OCI-LY1 (cell line): ENCODE measurements around the gene FKBP14.

ENCODE experiments used
- CTCF ChIP-seq: fragments of 200-600 bp; sonication (generic), shearing (Covaris generic); IDR thresholded peaks from 2 replicates; pipeline ENCODE4 v1.5.1; 2017; ENCODE audit warnings: mild to moderate bottlenecking, antibody characterized with exemption, low read length, moderate library complexity, mixed read lengths
- EZH2 ChIP-seq: fragments of 200-600 bp; sonication (generic), shearing (Covaris generic); IDR thresholded peaks from 2 replicates; pipeline ENCODE4 v1.8.0; 2017; ENCODE audit warnings: borderline replicate concordance, mixed run types, mild to moderate bottlenecking, antibody characterized with exemption, low read length, moderate library complexity, mixed read lengths

- TF ChIP-seq CTCF: no peak
- no peak for TF ChIP-seq EZH2
Observed at GRCh38 chr7:29993140-29993539, 33.4 kb downstream of the FKBP14 start.
